H1 (cell line): ENCODE results near the gene C1QTNF1. TPM values are rescaled to one million over a fixed set of nuclear protein-coding genes. Genes with fewer than 3 reads are reported as not detected.

Experiments used
- CTCF ChIA-PET: fragments of 300-600 bp; sonication (Branson Sonifier 250); formaldehyde crosslinking; loops from one replicate; lab custom pipeline; 2021; ENCODE audit not compliant: partially characterized antibody; lab: Charles Lee
- POLR2A ChIA-PET: fragments of 300-600 bp; sonication (Branson Sonifier 250); formaldehyde crosslinking; loops from one replicate; lab custom pipeline; 2021; ENCODE audit warnings: inconsistent platforms; ENCODE audit not compliant: partially characterized antibody; lab: Charles Lee
- DNase-seq, 2 experiments: peaks; one replicate each; pipeline versions ENCODE4 v3.0.0 to v3.0.0-alpha.2; 2010 to 2022; ENCODE audit warnings: low spot score in 2 of 2, low read depth in 1 of 2, mixed read lengths in 1 of 2
- FAIRE-seq: peaks from 2 replicates; lab custom pipeline; 2011; peaks lifted over from hg19 to GRCh38; lab: Jason Lieb, UNC
- H2AFZ ChIP-seq: 2 replicates; pipeline ENCODE4 v1.8.1; 2012; ENCODE audit warnings: low read length, inconsistent platforms
- H2AK5ac ChIP-seq: 2 replicates; pipeline ENCODE4 v1.6.1; 2013; ENCODE audit warnings: low read depth, low read length
- H2BK120ac ChIP-seq: replicated peaks from 2 replicates; pipeline ENCODE3; 2013; ENCODE audit warnings: low read depth, low read length, inconsistent platforms
- H2BK12ac ChIP-seq: 2 replicates; pipeline ENCODE4 v1.6.1; 2013; ENCODE audit warnings: low read depth, low read length
- H2BK15ac ChIP-seq: 2 replicates; pipeline ENCODE4 v1.6.1; 2013; ENCODE audit warnings: low read length
- H2BK20ac ChIP-seq: 2 replicates; pipeline ENCODE4 v1.6.1; 2013; ENCODE audit warnings: low read length
- H2BK5ac ChIP-seq: 2 replicates; pipeline ENCODE4 v1.6.1; 2013; ENCODE audit warnings: low read depth, low read length
- H3K14ac ChIP-seq: 2 replicates; pipeline ENCODE4 v1.6.1; 2013; ENCODE audit warnings: inconsistent platforms; ENCODE audit not compliant: insufficient read length
- H3K18ac ChIP-seq: 2 replicates; pipeline ENCODE4 v1.6.1; 2013; ENCODE audit warnings: low read length; ENCODE audit errors: extremely low read depth
- H3K23ac ChIP-seq: 2 replicates; pipeline ENCODE4 v1.6.1; 2013; ENCODE audit warnings: inconsistent platforms; ENCODE audit not compliant: insufficient read length
- H3K23me2 ChIP-seq: 2 replicates; pipeline ENCODE4 v1.6.1; 2013; ENCODE audit warnings: low read depth, low read length
- H3K27ac ChIP-seq: 2 replicates; pipeline ENCODE4 v1.6.1; 2011; ENCODE audit warnings: low read depth, low read length, inconsistent platforms
- H3K27me3 ChIP-seq, 4 experiments: replicated peaks in 1 of 4; 1 replicate in 1 of 4; 2 replicates in 3 of 4; pipeline versions ENCODE4 v1.6.1 to v1.8.1; 2011 to 2013; ENCODE audit warnings: low read length in 3 of 4, mild to moderate bottlenecking in 3 of 4, inconsistent platforms in 2 of 4, mixed read lengths in 2 of 4, moderate library complexity in 1 of 4; ENCODE audit not compliant: control insufficient read depth in 3 of 4, insufficient read depth in 3 of 4; ENCODE audit errors: extremely low read depth in 1 of 4
- H3K36me3 ChIP-seq, 4 experiments: 2 replicates each; pipeline versions ENCODE4 v1.6.1 to v1.8.1; 2011 to 2013; ENCODE audit warnings: mild to moderate bottlenecking in 4 of 4, low read length in 3 of 4, moderate library complexity in 2 of 4, control low read depth in 1 of 4, inconsistent platforms in 1 of 4; ENCODE audit not compliant: insufficient read depth in 4 of 4, control insufficient read depth in 2 of 4
- H3K4ac ChIP-seq: replicated peaks from 2 replicates; pipeline ENCODE3; 2013; ENCODE audit warnings: low read length, low read depth, mixed read lengths, inconsistent platforms; ENCODE audit not compliant: insufficient read length
- H3K4me1 ChIP-seq, 4 experiments: replicated peaks in 1 of 4; 1 replicate in 1 of 4; 2 replicates in 3 of 4; pipeline versions ENCODE4 v1.6.1 to v1.8.1; 2011 to 2013; ENCODE audit warnings: low read length in 3 of 4, inconsistent platforms in 2 of 4, mixed read lengths in 1 of 4; ENCODE audit not compliant: insufficient read depth in 4 of 4, control insufficient read depth in 3 of 4
- H3K4me2 ChIP-seq, 2 experiments: 2 replicates each; pipeline versions ENCODE4 v1.6.1 to v1.8.1; 2011 to 2013; ENCODE audit warnings: low read depth in 2 of 2, low read length in 2 of 2, control low read depth in 1 of 2, inconsistent platforms in 1 of 2, mild to moderate bottlenecking in 1 of 2; ENCODE audit not compliant: insufficient read depth in 1 of 2
- H3K4me3 ChIP-seq, 4 experiments: fragments of 200-600, 300-600 bp in 1 of 4; sonication (generic), shearing (Covaris generic), sonication (Bioruptor Twin) in 1 of 4; 2 replicates each; pipeline versions ENCODE4 v1.5.1 to v1.8.1; 2011 to 2016; ENCODE audit warnings: low read length in 4 of 4, low read depth in 3 of 4, control low read depth in 2 of 4, inconsistent platforms in 2 of 4, mild to moderate bottlenecking in 2 of 4, mixed read lengths in 1 of 4, moderate library complexity in 1 of 4; ENCODE audit not compliant: insufficient read depth in 2 of 4; ENCODE audit errors: extremely low read depth in 1 of 4
- H3K56ac ChIP-seq: replicated peaks from 2 replicates; pipeline ENCODE3; 2013; ENCODE audit warnings: low read depth, mild to moderate bottlenecking, mixed read lengths, low read length, inconsistent platforms; ENCODE audit not compliant: insufficient read length
- H3K79me1 ChIP-seq: 2 replicates; pipeline ENCODE4 v1.6.1; 2013; ENCODE audit warnings: low read depth, low read length, control low read depth
- H3K79me2 ChIP-seq, 2 experiments: 2 replicates each; pipeline versions ENCODE4 v1.6.1 to v1.8.1; 2012 to 2013; ENCODE audit warnings: low read length in 2 of 2, mild to moderate bottlenecking in 2 of 2, inconsistent platforms in 1 of 2; ENCODE audit not compliant: insufficient read depth in 2 of 2, control insufficient read depth in 1 of 2
- H3K9ac ChIP-seq, 4 experiments: replicated peaks in 1 of 4; 1 replicate in 1 of 4; 2 replicates in 3 of 4; pipeline versions ENCODE4 v1.6.1 to v1.8.1; 2011 to 2013; ENCODE audit warnings: low read depth in 3 of 4, low read length in 3 of 4, control low read depth in 2 of 4, mild to moderate bottlenecking in 2 of 4, moderate library complexity in 2 of 4, inconsistent platforms in 1 of 4; ENCODE audit errors: extremely low read depth in 1 of 4
- H3K9me3 ChIP-seq, 2 experiments: 2 replicates each; pipeline versions ENCODE4 v1.6.1 to v1.8.1; 2012 to 2013; ENCODE audit warnings: mild to moderate bottlenecking in 2 of 2, moderate library complexity in 2 of 2, control low read depth in 1 of 2, inconsistent platforms in 1 of 2, low read depth in 1 of 2, low read length in 1 of 2, mixed read lengths in 1 of 2; ENCODE audit not compliant: insufficient read depth in 2 of 2
- H4K20me1 ChIP-seq, 2 experiments: replicated peaks in 1 of 2; 2 replicates each; pipeline versions ENCODE3 to v1.8.1; 2011 to 2013; ENCODE audit warnings: inconsistent platforms in 2 of 2, low read length in 2 of 2, mild to moderate bottlenecking in 1 of 2; ENCODE audit not compliant: insufficient read depth in 2 of 2, control insufficient read depth in 1 of 2
- H4K5ac ChIP-seq: 2 replicates; pipeline ENCODE4 v1.6.1; 2013; ENCODE audit warnings: low read length, low read depth, mixed read lengths, inconsistent platforms; ENCODE audit not compliant: insufficient read length
- H4K8ac ChIP-seq: 2 replicates; pipeline ENCODE4 v1.8.0; 2013; ENCODE audit warnings: mild to moderate bottlenecking, moderate library complexity, low read length, inconsistent platforms; ENCODE audit not compliant: insufficient read depth; ENCODE audit errors: extremely low read depth
- H4K91ac ChIP-seq: replicated peaks from 2 replicates; pipeline ENCODE3; 2013; ENCODE audit warnings: low read length, mixed read lengths, inconsistent platforms; ENCODE audit not compliant: insufficient read length
- BCL11A ChIP-seq, 2 experiments: IDR thresholded peaks; one replicate each; pipeline ENCODE4 v1.6.1; 2011; ENCODE audit warnings: low read depth in 2 of 2, low read length in 2 of 2, mild to moderate bottlenecking in 2 of 2
- CEBPB ChIP-seq: IDR thresholded peaks from 2 replicates; pipeline ENCODE4 v1.6.1; 2012; ENCODE audit warnings: low read depth, low read length
- EZH2 ChIP-seq: fragments of 200-600 bp; sonication (generic); IDR thresholded peaks from 2 replicates; pipeline ENCODE4 v1.7.1; 2012; ENCODE audit warnings: low read depth, mild to moderate bottlenecking, moderate library complexity, low read length, inconsistent platforms; ENCODE audit not compliant: severe bottlenecking
- FOSL1 ChIP-seq: IDR thresholded peaks from 2 replicates; pipeline ENCODE4 v1.6.1; 2011; ENCODE audit warnings: mild to moderate bottlenecking, low read depth, low read length, moderate library complexity; ENCODE audit not compliant: insufficient read depth
- JUN ChIP-seq: IDR thresholded peaks from 2 replicates; pipeline ENCODE4 v1.6.1; 2011; ENCODE audit warnings: low read depth, mild to moderate bottlenecking, improper control_type of control experiment, low read length
- KDM4A ChIP-seq: IDR thresholded peaks from one replicate; pipeline ENCODE4 v1.7.1; 2012; ENCODE audit warnings: low read depth, mild to moderate bottlenecking, moderate library complexity, low read length, inconsistent platforms; ENCODE audit not compliant: severe bottlenecking
- NANOG ChIP-seq: IDR thresholded peaks from 2 replicates; pipeline ENCODE4 v1.6.1; 2011; ENCODE audit warnings: low read length, low read depth, mild to moderate bottlenecking, inconsistent platforms; ENCODE audit not compliant: insufficient read depth, poor library complexity, severe bottlenecking
- PHF8 ChIP-seq: fragments of 200-600 bp; sonication (generic); conservative IDR thresholded peaks from 2 replicates; pipeline ENCODE4 v1.7.1; 2012; ENCODE audit warnings: low read depth, mild to moderate bottlenecking, inconsistent platforms, low read length, moderate library complexity
- RXRA ChIP-seq: IDR thresholded peaks from 2 replicates; pipeline ENCODE4 v1.6.1; 2011; ENCODE audit warnings: low read depth, mild to moderate bottlenecking, low read length, moderate library complexity; ENCODE audit not compliant: insufficient read depth
- SIN3A ChIP-seq, 2 experiments: IDR thresholded peaks in 1 of 2; conservative IDR thresholded peaks in 1 of 2; 2 replicates each; pipeline ENCODE4 v1.6.1; 2011 to 2012; ENCODE audit warnings: low read length in 2 of 2, improper control_type of control experiment in 1 of 2, low read depth in 1 of 2, mild to moderate bottlenecking in 1 of 2
- SP2 ChIP-seq: IDR thresholded peaks from 2 replicates; pipeline ENCODE4 v1.6.1; 2012; ENCODE audit warnings: mild to moderate bottlenecking, low read length, inconsistent platforms
- TAF1 ChIP-seq: IDR thresholded peaks from 2 replicates; pipeline ENCODE4 v1.6.1; 2011; ENCODE audit warnings: mild to moderate bottlenecking, low read depth, low read length
- ZNF274 ChIP-seq: IDR thresholded peaks from 2 replicates; pipeline ENCODE4 v1.7.0; 2012; ENCODE audit warnings: low read length, borderline replicate concordance; ENCODE audit errors: extremely low read depth
- WGBS, 2 experiments: shearing (Covaris generic) in 1 of 2; methylation state at CpG; one replicate each; pipeline versions ENCODE4 v1.1.6 to v1.1.7; 2013 to 2015; ENCODE audit warnings: low lambda C conversion rate in 2 of 2, mixed read lengths in 2 of 2, inconsistent platforms in 1 of 2, low coverage in 1 of 2, missing lambda C conversion rate in 1 of 2; ENCODE audit not compliant: insufficient replicate concordance in 2 of 2, insufficient coverage in 1 of 2, insufficient read length in 1 of 2; ENCODE audit errors: extremely low coverage in 1 of 2, missing lambda C conversion rate in 1 of 2; 5-methylcytosine and 5-hydroxymethylcytosine counted together
- polyA plus RNA-seq, 7 experiments: library from polyadenylated mRNA; depleted of rRNA in 3 of 7; stranded (reverse) in 5 of 7; unstranded in 2 of 7; fragments of >200 nt in 5 of 7; fragments of 200-250 nt in 2 of 7; gene quantifications; 1 replicate in 5 of 7; 2 replicates in 1 of 7; 4 replicates in 1 of 7; pipeline versions ENCODE4 v1.2.1 to v1.2.3, GENCODE V29; 2011 to 2013; ENCODE audit warnings: missing spikeins in 2 of 7, mixed read lengths in 2 of 7
- total RNA-seq: library from RNA; stranded (reverse); fragmentation: NEBNext Ultra II Directional; extraction: Animal tissue kit (Norgen Biotek cat#: 25700); gene quantifications from 2 replicates; pipeline ENCODE4 v1.2.1, GENCODE V29; 2021

The C1QTNF1 gene
- total and polyA plus RNA-seq, 2 of the 8 experiments (the other 6 are each of a cell fraction or from before 2014, with no cell fraction given), result 1.5 to 2.5 TPM

- Histone ChIP-seq H3K4ac (no peak overlapping the region), H2BK15ac (no peak overlapping the region), H3K36me3 (no peaks in the 10 kb centered on the region), H2AFZ (no peak overlapping the region), H3K18ac (no peak overlapping the region), H3K27ac (no peak overlapping the region), H4K5ac (no peak overlapping the region), H3K9me3 (peaks cover 28 to 31% of the 10 kb centered on the region in 2 experiments), H3K79me2 (no peaks in the 10 kb centered on the region), H4K20me1 (no peaks in the 10 kb centered on the region), H4K8ac (no peak overlapping the region), H3K27me3 (peaks cover 0 to 2% (median under 1%) of the 10 kb centered on the region in 4 experiments; a peak in 3 of 7 replicates), H3K79me1 (no peaks in the 10 kb centered on the region), H2BK20ac (no peak overlapping the region), H3K4me3 (no peak overlapping the region), H2AK5ac (no peak overlapping the region), H3K23ac (no peak overlapping the region), H3K4me2 (no peak overlapping the region), H2BK120ac (no peak overlapping the region), H3K9ac (no peak overlapping the region), H2BK5ac (no peak overlapping the region), H2BK12ac (no peak overlapping the region), H3K14ac (no peak overlapping the region), H3K56ac (no peak overlapping the region), H3K4me1 (peaks cover 0 to 5% (median 4%) of the 10 kb centered on the region in 4 experiments; a peak in 5 of 7 replicates), H3K23me2 (peaks cover 3% of the 10 kb centered on the region; the same call in 1 of the 2 replicates), H4K91ac (no peak overlapping the region)
- ChIA-PET POLR2A (no interaction called here), CTCF (interaction anchor here (0.9 to 1.6 kb wide), 2 partner anchors 9 to 31 kb away, joined by 3 read pairs; no protein-coding TSS in a partner anchor)
- FAIRE-seq (no peak), DNase-seq (no peak)
- 91% methylated on average over 2 of the region's 2 CpGs; no CpG with 5 or more reads in 1 of the 2 experiments for WGBS, 2 experiments
- no peak for TF ChIP-seq RXRA
- TF ChIP-seq SIN3A (conservative IDR thresholded peaks at IDR 0.05 in 1 of 2, IDR thresholded peaks at IDR 0.05 in 1 of 2; ENCODE audit: low read depth in 1 of 2, low read length in 2 of 2), result no peak
- no peak for TF ChIP-seq FOSL1
- no peak for TF ChIP-seq PHF8
- no peak for TF ChIP-seq NANOG
- TF ChIP-seq ZNF274, result no peak
- TF ChIP-seq TAF1, result no peak
- no peak for TF ChIP-seq SP2
- TF ChIP-seq BCL11A (IDR thresholded peaks at IDR 0.05; ENCODE audit: low read depth in 2 of 2, low read length in 2 of 2), result no peak
- no peak for TF ChIP-seq CEBPB
- TF ChIP-seq KDM4A, result no peak
- TF ChIP-seq JUN, result no peak
- TF ChIP-seq EZH2, result no peak
Measured at GRCh38 chr17:79014158-79014758, 9.7 kb upstream of the C1QTNF1 start.
